Neuronal stem cell (in vitro differentiated cells): ENCODE data around the gene CHRNA3.
A peak's percentile ranks its signal among the peaks of the same experiment; 100 is the strongest.

Experiments used
- DNase-seq: peaks from one replicate; pipeline ENCODE4 v3.0.0-alpha.2; 2013; ENCODE audit warnings: low spot score
- H2AFZ ChIP-seq: one replicate; pipeline ENCODE4 v1.6.1; 2013; ENCODE audit warnings: mild to moderate bottlenecking, low read length, inconsistent platforms
- H2AK5ac ChIP-seq: 2 replicates; pipeline ENCODE4 v1.6.1; 2013; ENCODE audit warnings: low read depth, mild to moderate bottlenecking, inconsistent platforms, low read length, moderate library complexity, mixed read lengths
- H2BK120ac ChIP-seq: 2 replicates; pipeline ENCODE4 v1.6.1; 2013; ENCODE audit warnings: low read depth, mild to moderate bottlenecking, inconsistent platforms, low read length, moderate library complexity, mixed read lengths
- H2BK12ac ChIP-seq: one replicate; pipeline ENCODE4 v1.6.1; 2013; ENCODE audit warnings: low read length, inconsistent platforms
- H2BK15ac ChIP-seq: 2 replicates; pipeline ENCODE4 v1.6.1; 2013; ENCODE audit warnings: mild to moderate bottlenecking, low read length, inconsistent platforms, mixed read lengths
- H2BK5ac ChIP-seq: one replicate; pipeline ENCODE4 v1.6.1; 2013; ENCODE audit warnings: inconsistent platforms, mild to moderate bottlenecking, low read length, moderate library complexity
- H3K14ac ChIP-seq: one replicate; pipeline ENCODE4 v1.6.1; 2013; ENCODE audit warnings: low read length, inconsistent platforms
- H3K18ac ChIP-seq: 2 replicates; pipeline ENCODE4 v1.6.1; 2013; ENCODE audit warnings: low read length, inconsistent platforms
- H3K23ac ChIP-seq: 2 replicates; pipeline ENCODE4 v1.6.1; 2013; ENCODE audit warnings: low read depth, mild to moderate bottlenecking, mixed read lengths, low read length, inconsistent platforms; ENCODE audit not compliant: poor library complexity
- H3K27ac ChIP-seq: replicated peaks from 3 replicates; pipeline ENCODE4 v1.5.1; 2013; ENCODE audit warnings: low read length, inconsistent platforms
- H3K27me3 ChIP-seq, 3 experiments: 2 replicates each; pipeline ENCODE4 v1.6.1; 2013; ENCODE audit warnings: low read length in 3 of 3, mild to moderate bottlenecking in 2 of 3, inconsistent platforms in 1 of 3, low read depth in 1 of 3, mixed read lengths in 1 of 3, moderate library complexity in 1 of 3; ENCODE audit not compliant: control insufficient read depth in 3 of 3, insufficient read depth in 3 of 3
- H3K36me3 ChIP-seq, 2 donors: replicated peaks in 1 of 2; 2 replicates each; pipeline ENCODE4 v1.6.1; 2013; ENCODE audit warnings: low read length in 2 of 2; ENCODE audit not compliant: control insufficient read depth in 2 of 2, insufficient read depth in 2 of 2
- H3K4ac ChIP-seq: 2 replicates; pipeline ENCODE4 v1.6.1; 2013; ENCODE audit warnings: inconsistent platforms, mild to moderate bottlenecking, low read length, moderate library complexity
- H3K4me1 ChIP-seq, 2 donors: 1 replicate in 1 of 2; 2 replicates in 1 of 2; pipeline ENCODE4 v1.6.1; 2013; ENCODE audit warnings: low read length in 2 of 2, low read depth in 1 of 2; ENCODE audit not compliant: control insufficient read depth in 2 of 2, insufficient read depth in 1 of 2
- H3K4me2 ChIP-seq: one replicate; pipeline ENCODE4 v1.6.1; 2013; ENCODE audit warnings: mild to moderate bottlenecking, low read length, inconsistent platforms; ENCODE audit not compliant: insufficient read depth, poor library complexity, severe bottlenecking
- H3K4me3 ChIP-seq, 2 donors: 2 replicates each; pipeline ENCODE4 v1.5.1; 2013; ENCODE audit warnings: low read length in 2 of 2, mild to moderate bottlenecking in 2 of 2, inconsistent platforms in 1 of 2, moderate library complexity in 1 of 2
- H3K79me1 ChIP-seq: one replicate; pipeline ENCODE4 v1.6.1; 2013; ENCODE audit warnings: low read depth, mild to moderate bottlenecking, inconsistent platforms, low read length, moderate library complexity
- H3K9ac ChIP-seq: one replicate; pipeline ENCODE4 v1.6.1; 2013; ENCODE audit warnings: mild to moderate bottlenecking, low read depth, low read length, inconsistent platforms; ENCODE audit not compliant: poor library complexity
- H3K9me3 ChIP-seq, 2 donors: replicated peaks in 1 of 2; 2 replicates each; pipeline versions ENCODE3 to v1.6.1; 2013; ENCODE audit warnings: low read length in 2 of 2, mild to moderate bottlenecking in 2 of 2, inconsistent platforms in 1 of 2, low read depth in 1 of 2, mixed read lengths in 1 of 2, moderate library complexity in 1 of 2; ENCODE audit not compliant: control insufficient read depth in 2 of 2, insufficient read depth in 1 of 2
- H4K8ac ChIP-seq: one replicate; pipeline ENCODE4 v1.6.1; 2013; ENCODE audit warnings: low read depth, mild to moderate bottlenecking, inconsistent platforms, low read length, moderate library complexity
- H4K91ac ChIP-seq: one replicate; pipeline ENCODE4 v1.6.1; 2013; ENCODE audit warnings: low read length, low read depth, mild to moderate bottlenecking, inconsistent platforms; ENCODE audit not compliant: poor library complexity
- WGBS, 2 donors: extraction: QIAGEN DNeasy Blood & Tissue Kit; methylation state at CpG; one replicate each; pipeline ENCODE4 v1.1.7; 2013; ENCODE audit warnings: missing lambda C conversion rate in 2 of 2, mixed read lengths in 1 of 2; ENCODE audit not compliant: insufficient read length in 2 of 2, insufficient replicate concordance in 1 of 2; ENCODE audit errors: extremely low coverage in 2 of 2; 5-methylcytosine and 5-hydroxymethylcytosine counted together

CHRNA3 gene

DNA sequence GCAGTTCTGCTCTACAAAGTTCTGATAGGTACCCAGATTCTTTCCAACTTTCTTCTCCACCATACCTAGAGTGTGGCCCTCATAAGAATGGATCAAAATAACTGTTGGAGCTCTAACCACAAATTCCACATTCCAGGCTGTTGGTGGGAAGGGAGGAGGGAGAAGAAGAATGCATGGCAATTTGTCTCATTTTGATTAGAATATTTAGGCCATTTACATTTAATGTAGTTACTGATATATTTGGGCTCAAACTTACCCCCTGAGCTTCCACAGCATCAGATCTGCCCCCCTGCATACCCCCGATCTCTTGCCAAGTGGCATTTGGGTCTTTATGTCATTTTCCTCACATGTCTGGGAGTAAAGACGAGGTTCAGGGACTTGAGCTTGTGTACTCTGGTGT lies 12.6 kb upstream of the CHRNA3 start:
- Histone ChIP-seq H3K36me3 (no peaks in the 10 kb centered on the region), H2AK5ac (no peak overlapping the region), H2BK120ac (no peak overlapping the region), H3K79me1 (no peaks in the 10 kb centered on the region), H3K9me3 (peaks cover 2 to 3% of the 10 kb centered on the region in 2 donors), H3K18ac (no peak overlapping the region), H3K4me3 (no peak overlapping the region), H2BK12ac (no peak overlapping the region), H3K27me3 (peaks cover 0 to 36% (median 4%) of the 10 kb centered on the region in 3 experiments), H3K4me2 (no peak overlapping the region), H3K9ac (no peak overlapping the region), H3K4ac (no peak overlapping the region), H2BK5ac (no peak overlapping the region), H3K14ac (no peak overlapping the region), H3K4me1 (no peaks in the 10 kb centered on the region), H3K23ac (no peak overlapping the region), H4K8ac (no peak overlapping the region), H2AFZ (no peak overlapping the region), H2BK15ac (no peak overlapping the region), H3K27ac (no peak overlapping the region), H4K91ac (no peak overlapping the region)
- no CpG with 5 or more reads among the region's 2 CpGs for WGBS, 2 donors
- DNase-seq, result no peak

DNA sequence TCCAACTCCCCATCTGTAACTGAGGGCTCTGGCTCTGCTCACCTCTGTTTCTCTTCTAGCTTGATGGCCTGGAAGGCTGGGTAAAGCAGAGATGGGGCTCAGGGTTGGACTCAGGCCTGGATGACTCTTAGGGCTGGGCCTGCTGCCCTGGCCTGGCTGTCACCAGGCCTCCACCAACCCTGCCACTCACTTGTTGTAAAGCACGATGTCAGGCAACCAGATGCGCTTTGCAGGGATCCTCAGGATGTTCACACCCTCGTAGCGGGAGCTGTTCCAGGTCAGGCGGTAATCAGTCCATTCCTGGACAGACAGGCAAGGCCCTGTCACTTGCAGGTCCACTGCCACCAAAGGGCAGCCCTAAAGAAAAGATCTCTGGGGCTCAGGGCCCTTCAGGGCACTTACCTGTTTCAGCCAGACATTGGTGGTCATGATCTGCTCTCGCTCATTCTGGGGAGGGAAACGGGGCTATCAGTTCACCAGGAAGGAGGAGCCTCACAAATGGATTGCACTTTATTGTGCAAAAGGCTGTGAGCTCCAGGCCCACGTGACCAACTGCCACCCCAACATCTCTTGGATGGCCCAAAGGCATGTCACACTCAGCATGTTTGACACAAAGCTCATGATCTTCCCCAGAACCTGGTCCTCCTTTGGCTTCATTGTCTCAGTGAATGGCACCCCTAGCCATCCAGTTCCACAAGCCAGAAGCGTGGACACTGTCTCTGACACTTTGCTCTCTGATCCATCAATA lies 10.3 kb upstream of the CHRNA3 start:
- no peak overlapping the region for H2AFZ ChIP-seq
- H4K91ac ChIP-seq, result no peak overlapping the region
- no peak overlapping the region for H3K18ac ChIP-seq
- H3K9ac ChIP-seq, result no peak overlapping the region
- H3K9me3 ChIP-seq, result peaks cover 2 to 3% of the 10 kb centered on the region in 2 donors
- no peak overlapping the region for H2AK5ac ChIP-seq
- no peaks in the 10 kb centered on the region for H3K79me1 ChIP-seq
- peaks cover 0 to 46% (median 4%) of the 10 kb centered on the region in 3 experiments for H3K27me3 ChIP-seq
- H2BK120ac ChIP-seq, result no peak overlapping the region
- H3K14ac ChIP-seq, result no peak overlapping the region
- H3K4me1 ChIP-seq, result no peaks in the 10 kb centered on the region
- H3K4me2 ChIP-seq, result no peak overlapping the region
- H4K8ac ChIP-seq, result no peak overlapping the region
- H2BK15ac ChIP-seq, result no peak overlapping the region
- no peak overlapping the region for H3K23ac ChIP-seq
- no peaks in the 10 kb centered on the region for H3K36me3 ChIP-seq
- H2BK12ac ChIP-seq, result no peak overlapping the region
- H2BK5ac ChIP-seq, result no peak overlapping the region
- no peak overlapping the region for H3K4ac ChIP-seq
- DNase-seq, result no peak
- H3K27ac ChIP-seq, result no peak overlapping the region
- no peak overlapping the region for H3K4me3 ChIP-seq
- WGBS, 2 donors, result no CpG with 5 or more reads among the region's 9 CpGs

DNA sequence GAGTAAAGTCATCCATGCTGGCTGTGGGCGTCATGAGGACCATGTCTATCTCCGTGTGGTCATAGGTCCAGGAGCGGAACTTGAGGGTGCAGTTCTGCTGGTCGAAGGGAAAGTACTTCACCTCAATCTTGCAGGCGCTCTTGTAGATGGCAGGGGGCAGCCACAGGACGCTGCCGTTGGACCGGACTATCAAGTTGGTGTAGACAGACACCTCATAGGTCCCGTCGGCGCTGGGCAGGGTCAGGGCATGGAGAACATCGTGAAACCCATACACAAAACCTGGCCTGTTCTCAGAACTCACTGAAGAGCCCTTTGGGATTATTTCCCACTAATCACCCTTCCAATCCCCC lies 8.9 kb upstream of the CHRNA3 start:
- no CpG with 5 or more reads among the region's 12 CpGs for WGBS, 2 donors
- Histone ChIP-seq H3K18ac (no peak overlapping the region), H2AK5ac (no peak overlapping the region), H3K14ac (no peak overlapping the region), H3K79me1 (no peaks in the 10 kb centered on the region), H2BK15ac (no peak overlapping the region), H2BK5ac (no peak overlapping the region), H2AFZ (no peak overlapping the region), H2BK12ac (peak overlapping the region; percentile 46), H3K23ac (peak overlapping the region; percentile 90), H3K27me3 (peaks cover 0 to 60% (median 6%) of the 10 kb centered on the region in 3 experiments), H3K9ac (no peak overlapping the region), H3K27ac (no peak overlapping the region), H3K4me2 (no peak overlapping the region), H3K4me1 (no peaks in the 10 kb centered on the region), H3K9me3 (peaks cover 2 to 3% of the 10 kb centered on the region in 2 donors), H3K4me3 (no peak overlapping the region), H4K8ac (no peak overlapping the region), H3K4ac (no peak overlapping the region), H2BK120ac (no peak overlapping the region), H3K36me3 (no peaks in the 10 kb centered on the region), H4K91ac (no peak overlapping the region)
- no peak for DNase-seq

DNA sequence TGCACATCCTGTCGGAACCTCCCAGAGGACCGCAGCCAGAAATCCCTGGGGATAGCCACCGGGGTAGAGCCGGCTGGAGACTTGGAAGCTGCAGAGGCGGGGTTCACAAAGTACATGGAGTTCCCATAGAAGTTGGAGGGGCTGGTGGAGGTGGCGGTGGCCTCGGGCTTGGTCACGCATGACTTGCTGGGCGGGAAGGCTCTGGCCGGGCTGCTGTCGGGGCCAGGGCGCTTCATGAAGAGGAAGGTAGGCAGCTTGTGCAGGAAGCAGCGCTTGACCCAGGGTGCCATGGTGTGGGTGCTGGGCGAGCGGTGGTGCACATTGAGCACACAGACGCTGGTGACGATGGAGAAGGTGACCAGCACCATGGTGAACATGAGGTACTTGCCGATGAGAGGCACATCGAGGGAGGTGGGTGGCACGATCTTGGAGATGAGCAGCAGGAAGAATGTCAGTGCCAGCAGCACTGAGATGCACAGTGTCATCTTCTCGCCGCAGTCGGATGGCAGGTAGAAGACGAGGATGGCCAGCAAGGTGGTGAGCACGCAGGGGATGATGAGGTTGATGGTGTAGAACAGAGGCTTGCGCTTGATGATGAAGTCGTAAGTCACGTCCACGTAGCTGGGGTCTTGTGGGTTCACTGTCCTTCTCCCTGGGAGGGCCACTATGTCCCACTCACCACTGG lies 8.4 kb upstream of the CHRNA3 start:
- peak overlapping the region; percentile 42 for H2BK5ac ChIP-seq
- no peak overlapping the region for H4K91ac ChIP-seq
- H2BK15ac ChIP-seq, result no peak overlapping the region
- peak overlapping the region; percentile 47 for H3K9ac ChIP-seq
- H2BK12ac ChIP-seq, result peak overlapping the region; percentile 46
- no peak for DNase-seq
- H2AK5ac ChIP-seq, result peak overlapping the region; percentile 21
- no peak overlapping the region for H3K4me3 ChIP-seq
- no peak overlapping the region for H3K27ac ChIP-seq
- no CpG with 5 or more reads among the region's 29 CpGs for WGBS, 2 donors
- no peak overlapping the region for H3K4me2 ChIP-seq
- H3K18ac ChIP-seq, result peak overlapping the region; percentile 34
- peaks cover 2 to 3% of the 10 kb centered on the region in 2 donors for H3K9me3 ChIP-seq
- no peaks in the 10 kb centered on the region for H3K4me1 ChIP-seq
- H3K23ac ChIP-seq, result peak overlapping the region; percentile 90
- no peak overlapping the region for H2BK120ac ChIP-seq
- no peaks in the 10 kb centered on the region for H3K79me1 ChIP-seq
- no peak overlapping the region for H3K14ac ChIP-seq
- H3K36me3 ChIP-seq, result no peaks in the 10 kb centered on the region
- H2AFZ ChIP-seq, result no peak overlapping the region
- peaks cover 0 to 59% (median 6%) of the 10 kb centered on the region in 3 experiments for H3K27me3 ChIP-seq
- H3K4ac ChIP-seq, result no peak overlapping the region
- no peak overlapping the region for H4K8ac ChIP-seq
